SW 1271 (cell line): Measurements from ENCODE around the gene BCR.

Experiments used
- DNase-seq, 2 experiments: peaks; one replicate each; lab custom pipeline; 2025; lab: John Stamatoyannopoulos, UW

Gene BCR

GRCh38 chr22:23177197-23177596 is 3.1 kb upstream of the BCR start:
- no peak for DNase-seq

DNA sequence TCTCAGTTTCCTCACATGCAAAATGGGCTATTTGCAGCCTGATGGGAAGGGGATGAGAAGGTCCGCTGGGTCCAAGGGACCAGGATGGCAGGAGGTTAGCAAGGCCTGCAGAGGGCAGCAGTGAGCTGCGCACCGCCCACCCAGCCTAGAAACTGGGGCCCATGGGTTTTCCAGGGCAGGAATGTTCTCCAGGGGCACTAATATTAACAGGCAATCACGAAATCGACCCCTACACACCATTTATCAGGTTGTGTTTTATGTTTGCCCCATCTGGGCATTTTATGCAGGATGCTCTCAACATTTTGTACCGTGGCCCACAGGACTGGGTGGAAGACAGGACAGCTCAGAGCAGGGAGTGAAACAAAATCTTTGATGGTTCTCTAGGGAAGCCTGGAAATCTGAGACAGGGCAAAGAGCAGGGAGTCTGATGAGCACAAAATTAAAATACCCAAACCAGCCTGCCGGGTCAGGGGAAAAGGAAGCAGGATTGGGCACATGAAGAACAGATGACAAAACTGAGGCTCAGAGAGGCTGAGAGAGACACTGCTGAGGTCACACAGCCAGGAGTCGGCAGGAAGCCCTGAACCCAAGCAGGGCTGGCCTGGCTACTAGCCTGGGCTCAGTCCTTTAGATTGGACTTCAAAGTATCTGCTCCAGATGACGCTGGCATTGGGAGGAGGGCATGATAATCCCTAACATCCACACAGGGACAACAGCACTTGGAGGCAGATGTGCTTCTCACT is 1.6 kb upstream of the BCR start:
- peak in 1 of 2 experiments; percentile 34 for DNase-seq

DNA sequence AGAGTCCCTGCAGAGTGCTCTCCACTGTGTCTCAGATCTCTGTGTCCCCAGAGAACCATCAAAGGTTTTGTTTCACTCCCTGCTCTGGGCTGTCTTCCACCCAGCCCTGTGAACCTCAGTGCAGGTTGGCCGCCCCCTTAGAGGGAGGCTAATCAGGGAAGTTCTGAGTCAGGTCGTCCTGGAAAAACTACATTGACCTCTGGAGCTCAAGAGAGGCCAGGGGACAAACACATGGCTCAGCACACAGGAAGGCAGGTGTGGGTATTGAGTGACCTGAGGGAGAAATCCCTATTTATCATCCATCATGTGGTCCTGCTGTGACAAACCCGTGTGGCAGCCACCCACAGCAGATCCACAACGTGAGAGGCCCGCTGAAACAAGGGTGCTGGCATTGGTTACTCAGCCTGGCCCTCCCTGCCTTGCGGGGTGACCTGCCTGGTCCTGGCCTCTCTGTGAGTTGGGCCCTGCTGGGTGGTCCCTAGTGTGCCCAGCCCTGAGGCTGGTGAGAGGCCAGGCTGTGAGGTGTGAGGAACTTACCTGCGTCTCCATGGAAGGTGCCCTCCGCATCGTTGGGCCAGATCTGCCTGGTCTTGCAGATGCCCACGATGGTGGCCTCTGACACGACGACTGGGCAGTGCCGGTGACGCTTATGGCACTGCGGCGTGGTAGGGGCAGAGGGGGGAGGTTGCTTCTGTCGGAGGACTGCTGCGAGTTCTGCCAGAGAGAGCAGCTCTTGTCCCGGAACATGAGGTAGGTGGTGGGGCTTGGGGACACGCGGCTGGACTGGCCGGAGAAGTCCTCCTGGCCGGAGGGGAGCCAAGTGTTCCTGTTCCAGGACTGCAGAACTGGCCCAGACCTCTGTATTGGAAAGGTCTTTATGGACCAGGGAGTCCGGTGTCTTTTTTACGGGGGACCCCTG is 669 bp upstream of the BCR start:
- no peak for DNase-seq

DNA sequence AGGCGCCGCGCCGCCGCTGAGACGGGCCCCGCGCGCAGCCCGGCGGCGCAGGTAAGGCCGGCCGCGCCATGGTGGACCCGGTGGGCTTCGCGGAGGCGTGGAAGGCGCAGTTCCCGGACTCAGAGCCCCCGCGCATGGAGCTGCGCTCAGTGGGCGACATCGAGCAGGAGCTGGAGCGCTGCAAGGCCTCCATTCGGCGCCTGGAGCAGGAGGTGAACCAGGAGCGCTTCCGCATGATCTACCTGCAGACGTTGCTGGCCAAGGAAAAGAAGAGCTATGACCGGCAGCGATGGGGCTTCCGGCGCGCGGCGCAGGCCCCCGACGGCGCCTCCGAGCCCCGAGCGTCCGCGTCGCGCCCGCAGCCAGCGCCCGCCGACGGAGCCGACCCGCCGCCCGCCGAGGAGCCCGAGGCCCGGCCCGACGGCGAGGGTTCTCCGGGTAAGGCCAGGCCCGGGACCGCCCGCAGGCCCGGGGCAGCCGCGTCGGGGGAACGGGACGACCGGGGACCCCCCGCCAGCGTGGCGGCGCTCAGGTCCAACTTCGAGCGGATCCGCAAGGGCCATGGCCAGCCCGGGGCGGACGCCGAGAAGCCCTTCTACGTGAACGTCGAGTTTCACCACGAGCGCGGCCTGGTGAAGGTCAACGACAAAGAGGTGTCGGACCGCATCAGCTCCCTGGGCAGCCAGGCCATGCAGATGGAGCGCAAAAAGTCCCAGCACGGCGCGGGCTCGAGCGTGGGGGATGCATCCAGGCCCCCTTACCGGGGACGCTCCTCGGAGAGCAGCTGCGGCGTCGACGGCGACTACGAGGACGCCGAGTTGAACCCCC is 798 bp downstream of the BCR start:
- DNase-seq, result no peak

DNA sequence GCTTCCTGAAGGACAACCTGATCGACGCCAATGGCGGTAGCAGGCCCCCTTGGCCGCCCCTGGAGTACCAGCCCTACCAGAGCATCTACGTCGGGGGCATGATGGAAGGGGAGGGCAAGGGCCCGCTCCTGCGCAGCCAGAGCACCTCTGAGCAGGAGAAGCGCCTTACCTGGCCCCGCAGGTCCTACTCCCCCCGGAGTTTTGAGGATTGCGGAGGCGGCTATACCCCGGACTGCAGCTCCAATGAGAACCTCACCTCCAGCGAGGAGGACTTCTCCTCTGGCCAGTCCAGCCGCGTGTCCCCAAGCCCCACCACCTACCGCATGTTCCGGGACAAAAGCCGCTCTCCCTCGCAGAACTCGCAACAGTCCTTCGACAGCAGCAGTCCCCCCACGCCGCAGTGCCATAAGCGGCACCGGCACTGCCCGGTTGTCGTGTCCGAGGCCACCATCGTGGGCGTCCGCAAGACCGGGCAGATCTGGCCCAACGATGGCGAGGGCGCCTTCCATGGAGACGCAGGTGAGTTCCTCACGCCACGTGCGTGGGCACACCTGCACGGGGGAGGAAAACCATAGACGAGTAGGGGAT is 1.5 kb downstream of the BCR start:
- DNase-seq, result no peak

DNA sequence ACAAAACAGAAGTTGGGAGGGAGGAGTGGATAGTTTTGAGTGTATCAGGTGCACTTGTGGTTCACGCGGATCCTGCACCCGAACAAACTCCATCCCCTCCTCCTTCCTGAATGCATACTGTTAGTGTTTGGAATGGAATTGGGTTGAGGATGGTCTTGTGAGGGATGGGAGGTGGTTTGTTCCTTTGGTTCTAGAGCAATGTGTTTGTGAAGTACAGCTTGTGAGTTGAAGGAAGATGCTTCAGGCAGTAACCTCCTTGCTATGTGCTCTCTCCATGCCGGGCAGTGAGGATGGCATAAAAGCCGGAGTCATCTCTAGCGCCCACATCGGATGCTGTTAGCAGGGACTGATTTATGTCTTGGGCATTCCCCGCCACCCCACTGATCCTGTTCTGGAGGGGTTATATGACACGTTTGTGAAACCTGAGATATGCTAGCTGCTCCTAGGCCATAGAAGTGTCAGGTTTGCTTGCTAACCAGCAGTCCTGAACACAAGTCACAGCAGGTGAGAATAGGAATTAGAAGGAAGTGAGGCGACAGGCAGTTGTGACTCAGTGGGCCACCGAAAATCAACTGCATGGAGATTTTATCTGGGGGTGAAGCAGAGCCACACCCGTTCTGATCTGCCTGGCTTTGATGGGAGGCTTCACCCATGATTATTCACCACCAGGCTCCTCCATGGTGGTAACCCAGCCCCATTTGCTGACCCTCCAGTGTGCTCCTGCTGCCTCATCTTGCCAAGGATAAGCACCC is 2.2 kb downstream of the BCR start:
- no peak for DNase-seq

- no peak for DNase-seq
These were observed 2.9 kb downstream of the BCR start for GRCh38 chr22:23183061-23183698.

GRCh38 chr22:23184100-23184763 is 3.9 kb downstream of the BCR start:
- DNase-seq, result no peak

GRCh38 chr22:23184764-23185113 is 4.4 kb downstream of the BCR start:
- DNase-seq, result no peak

- no peak for DNase-seq
These were observed 6.9 kb downstream of the BCR start for GRCh38 chr22:23187211-23187610.

GRCh38 chr22:23187871-23188700 is 7.8 kb downstream of the BCR start:
- DNase-seq, result no peak

- no peak for DNase-seq
These were observed 10.2 kb downstream of the BCR start for GRCh38 chr22:23190526-23190925.

GRCh38 chr22:23192133-23192532 is 11.8 kb downstream of the BCR start:
- DNase-seq, result no peak

GRCh38 chr22:23192558-23192957 is 12.2 kb downstream of the BCR start:
- no peak for DNase-seq

DNA sequence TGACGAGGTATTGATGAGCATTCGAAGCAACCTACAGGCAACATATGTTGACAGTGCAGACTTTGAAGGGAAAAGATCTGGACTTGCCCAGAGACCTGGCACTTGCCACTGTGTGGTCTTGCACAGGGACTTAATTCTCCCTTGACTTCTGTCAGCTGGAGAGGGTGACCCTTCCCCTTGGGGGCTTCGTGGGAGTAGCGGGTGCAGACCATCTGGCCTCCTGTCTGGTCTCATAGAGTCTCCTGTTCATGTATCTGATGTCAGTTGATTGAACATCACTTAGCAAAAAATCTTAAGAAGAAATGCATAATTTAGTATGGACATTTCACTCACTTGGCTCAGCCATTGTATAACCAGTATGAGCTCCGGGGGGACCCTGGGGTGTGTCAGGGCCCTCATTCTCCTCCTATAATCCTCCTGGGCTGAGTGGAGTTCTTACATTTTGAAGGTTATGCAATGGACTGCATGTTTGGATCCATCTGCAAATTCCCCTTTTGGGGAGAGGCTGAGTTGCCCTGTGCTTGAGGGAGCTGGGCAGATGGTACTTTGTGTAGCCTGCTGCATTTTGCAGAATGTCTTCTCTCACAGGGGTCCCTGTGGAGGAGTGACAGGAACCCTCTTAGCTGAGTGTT is 13.0 kb downstream of the BCR start:
- DNase-seq, result no peak

DNA sequence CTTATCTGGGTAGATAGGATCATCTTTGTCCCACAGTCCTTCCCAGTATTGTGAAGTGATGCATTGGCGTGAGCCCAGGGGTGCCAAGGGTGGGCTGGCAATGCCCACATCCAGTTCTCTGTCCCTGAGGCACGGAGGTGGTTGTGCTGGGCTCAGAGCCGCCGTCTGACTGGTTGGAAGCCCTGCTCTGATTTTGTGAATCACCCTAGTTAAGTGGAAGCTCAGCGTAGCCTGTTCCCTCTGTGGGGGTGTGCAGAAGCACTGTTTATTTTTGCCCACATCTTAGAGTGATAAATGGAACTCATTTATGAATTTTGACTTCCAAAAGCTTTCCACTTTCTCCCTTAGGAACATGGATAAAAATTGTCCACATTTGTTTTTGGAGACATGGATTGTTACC is 13.6 kb downstream of the BCR start:
- no peak for DNase-seq

DNA sequence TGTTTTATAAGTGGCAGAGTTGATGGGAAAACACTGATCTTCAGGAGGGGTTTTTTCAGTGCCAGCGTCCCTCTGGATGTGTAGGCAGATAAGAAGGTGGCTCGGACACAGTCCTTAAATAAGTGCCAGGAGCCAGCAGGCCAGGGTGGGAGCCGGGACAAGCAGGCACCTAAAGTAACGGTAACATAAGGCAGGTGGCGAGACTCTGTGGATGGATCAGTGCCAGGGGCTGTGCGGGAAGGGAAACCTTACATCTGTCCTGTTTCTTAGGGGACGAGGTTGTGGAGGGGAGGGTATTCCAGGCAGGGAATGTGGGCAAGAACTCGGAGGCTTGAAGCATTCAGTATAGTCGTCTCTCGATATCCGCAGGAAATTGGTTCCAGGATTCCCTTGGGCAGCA is 15.9 kb downstream of the BCR start:
- no peak for DNase-seq

DNA sequence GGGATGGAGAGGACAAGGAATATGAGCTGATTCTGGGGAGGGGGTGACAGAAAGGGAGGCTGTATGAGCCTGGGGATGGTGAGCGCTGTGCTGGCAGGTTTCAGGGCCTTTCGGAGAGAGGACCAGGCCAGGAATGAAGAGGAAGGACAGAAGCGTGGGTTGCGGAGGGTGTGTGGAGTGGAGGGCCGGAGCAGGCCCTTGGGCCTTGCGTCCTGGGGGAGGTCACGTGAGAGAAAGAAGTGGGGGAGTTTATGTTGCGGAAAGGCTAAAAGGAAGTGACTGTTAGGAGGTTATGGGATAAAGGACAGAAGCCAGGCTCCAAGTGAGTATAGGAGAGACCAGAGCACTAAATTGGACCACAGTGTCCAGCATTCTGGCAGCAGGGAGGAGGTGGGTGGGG is 17.5 kb downstream of the BCR start:
- no peak for DNase-seq

DNA sequence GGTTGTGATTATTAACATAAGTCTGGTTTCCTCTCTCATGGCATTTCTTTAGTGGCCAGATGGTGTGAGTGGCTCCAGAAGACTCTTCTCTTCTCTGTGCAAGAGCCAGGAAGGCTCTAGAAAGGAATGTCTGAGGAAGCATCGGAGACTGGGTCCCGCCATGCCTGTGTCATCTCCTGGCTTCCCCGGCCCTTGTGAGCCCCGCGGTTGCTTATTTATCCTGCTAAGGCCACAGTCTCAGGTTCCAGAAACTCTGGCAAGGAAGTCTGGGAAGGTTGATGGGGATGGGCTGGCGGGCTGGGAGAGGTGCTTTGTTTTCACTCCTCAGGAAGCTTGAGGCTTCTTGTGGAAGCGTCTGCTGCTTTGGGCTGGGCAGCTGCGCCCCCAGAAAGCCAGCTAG is 18.9 kb downstream of the BCR start:
- DNase-seq, result no peak
